ENCODE measurements around the gene PDE5A. TPM values are rescaled to one million over a fixed set of nuclear protein-coding genes. Genes with fewer than 3 reads are reported as not detected.

PDE5A gene
- total RNA-seq, 1 experiment from 2014 or later: 8.5 TPM

- no peaks in the 10 kb centered on the region for H3K27me3 ChIP-seq (ENCODE audit: insufficient read depth, low read depth)
- no peak overlapping the region for H3K4me3 ChIP-seq
- H3K79me2 ChIP-seq (ENCODE audit: low read depth): no peaks in the 10 kb centered on the region
- H3K27ac ChIP-seq: no peak overlapping the region
- no peaks in the 10 kb centered on the region for H3K4me1 ChIP-seq (replicated peaks; ENCODE audit: insufficient read depth)
- H3K9me3 ChIP-seq (ENCODE audit: insufficient read depth, low read depth): no peaks in the 10 kb centered on the region
- no peaks in the 10 kb centered on the region for H3K36me3 ChIP-seq (ENCODE audit: low read depth)
- no peaks in the 10 kb centered on the region for H3K9me2 ChIP-seq (ENCODE audit: insufficient read depth)
- no TSS peak for BruUV-seq (replicated peaks)
- CTCF ChIA-PET: no interaction called here
- DNase-seq: no peak
- no peak overlapping the region for H3K4me2 ChIP-seq
- intact Hi-C loops (cut with micrococcal nuclease; ENCODE audit: unreplicated experiment): no loop called here
- TF ChIP-seq CTCF (conservative IDR thresholded peaks at IDR 0.05) (no peak), EZH2 (IDR thresholded peaks at IDR 0.05; ENCODE audit: low read depth) (no peak)
- H3F3A ChIP-seq (ENCODE audit: insufficient read depth, low read depth): no peaks in the 10 kb centered on the region
- H4K20me1 ChIP-seq (ENCODE audit: insufficient read depth): no peaks in the 10 kb centered on the region
- no peak overlapping the region for H2AFZ ChIP-seq
- POLR2A ChIA-PET (ENCODE audit: unreplicated experiment): no interaction called here
Measured at GRCh38 chr4:119525771-119526712, 102.6 kb downstream of the PDE5A start.

GRCh38 chr4:119525005-119525749, 103.4 kb downstream of the PDE5A start:
- no peak overlapping the region for H2AFZ ChIP-seq
- H3K4me3 ChIP-seq: no peak overlapping the region
- ChIA-PET CTCF (no interaction called here), POLR2A (ENCODE audit: unreplicated experiment) (no interaction called here)
- TF ChIP-seq CTCF (conservative IDR thresholded peaks at IDR 0.05) (no peak), EZH2 (IDR thresholded peaks at IDR 0.05; ENCODE audit: low read depth) (no peak)
- H3K27me3 ChIP-seq (ENCODE audit: insufficient read depth, low read depth): no peaks in the 10 kb centered on the region
- H3K4me1 ChIP-seq (replicated peaks; ENCODE audit: insufficient read depth): no peaks in the 10 kb centered on the region
- H3K36me3 ChIP-seq (ENCODE audit: low read depth): peaks cover under 1% of the 10 kb centered on the region; the same call in 1 of the 2 replicates
- H3K9me3 ChIP-seq (ENCODE audit: insufficient read depth, low read depth): no peaks in the 10 kb centered on the region
- intact Hi-C loops (cut with micrococcal nuclease; ENCODE audit: unreplicated experiment): no loop called here
- BruUV-seq (replicated peaks): no TSS peak
- H3K9me2 ChIP-seq (ENCODE audit: insufficient read depth): no peaks in the 10 kb centered on the region
- no peak overlapping the region for H3K4me2 ChIP-seq
- H4K20me1 ChIP-seq (ENCODE audit: insufficient read depth): no peaks in the 10 kb centered on the region
- no peaks in the 10 kb centered on the region for H3F3A ChIP-seq (ENCODE audit: insufficient read depth, low read depth)
- no peaks in the 10 kb centered on the region for H3K79me2 ChIP-seq (ENCODE audit: low read depth)
- DNase-seq: no peak
- no peak overlapping the region for H3K27ac ChIP-seq

GRCh38 chr4:119523399-119523798, 105.2 kb downstream of the PDE5A start:
- no TSS peak for BruUV-seq (replicated peaks)
- H3F3A ChIP-seq (ENCODE audit: insufficient read depth, low read depth): no peaks in the 10 kb centered on the region
- CTCF ChIA-PET: no interaction called here
- no peak for TF ChIP-seq EZH2 (IDR thresholded peaks at IDR 0.05; ENCODE audit: low read depth)
- no peak for TF ChIP-seq CTCF (conservative IDR thresholded peaks at IDR 0.05)
- no peak overlapping the region for H3K27ac ChIP-seq
- no peaks in the 10 kb centered on the region for H3K27me3 ChIP-seq (ENCODE audit: insufficient read depth, low read depth)
- no peaks in the 10 kb centered on the region for H3K9me3 ChIP-seq (ENCODE audit: insufficient read depth, low read depth)
- no peak overlapping the region for H2AFZ ChIP-seq
- H3K36me3 ChIP-seq (ENCODE audit: low read depth): peaks cover 5% of the 10 kb centered on the region; the same call in 1 of the 2 replicates
- no peak overlapping the region for H3K4me3 ChIP-seq
- intact Hi-C loops (cut with micrococcal nuclease; ENCODE audit: unreplicated experiment): no loop called here
- DNase-seq: no peak
- no peaks in the 10 kb centered on the region for H3K79me2 ChIP-seq (ENCODE audit: low read depth)
- H3K4me2 ChIP-seq: no peak overlapping the region
- no peaks in the 10 kb centered on the region for H4K20me1 ChIP-seq (ENCODE audit: insufficient read depth)
- H3K4me1 ChIP-seq (replicated peaks; ENCODE audit: insufficient read depth): no peaks in the 10 kb centered on the region
- no peaks in the 10 kb centered on the region for H3K9me2 ChIP-seq (ENCODE audit: insufficient read depth)
- POLR2A ChIA-PET (ENCODE audit: unreplicated experiment): no interaction called here

Measured in PC-9 (cell line).